Hindlimb muscle (tissue), 1 donor: ENCODE results near the gene TAB3. TPM values are rescaled to one million over a fixed set of nuclear protein-coding genes. Genes with fewer than 3 reads are reported as not detected.
"Not testable (repeated sequence)": the region's sequence is repeated elsewhere in the genome, so short reads cannot be mapped to it uniquely, and the experiment has no call there.

Experiments
- DNase-seq: peaks from one replicate; pipeline ENCODE4 v3.0.0-alpha.2; 2013
- polyA plus RNA-seq: library from polyadenylated mRNA; unstranded; fragments of 120-200 nt; gene quantifications from one replicate; pipeline ENCODE4 v1.2.1, GENCODE V29; 2013; ENCODE audit not compliant: insufficient read length

TAB3 gene
- polyA plus RNA-seq, 1 donor, result 12.9 TPM

DNA sequence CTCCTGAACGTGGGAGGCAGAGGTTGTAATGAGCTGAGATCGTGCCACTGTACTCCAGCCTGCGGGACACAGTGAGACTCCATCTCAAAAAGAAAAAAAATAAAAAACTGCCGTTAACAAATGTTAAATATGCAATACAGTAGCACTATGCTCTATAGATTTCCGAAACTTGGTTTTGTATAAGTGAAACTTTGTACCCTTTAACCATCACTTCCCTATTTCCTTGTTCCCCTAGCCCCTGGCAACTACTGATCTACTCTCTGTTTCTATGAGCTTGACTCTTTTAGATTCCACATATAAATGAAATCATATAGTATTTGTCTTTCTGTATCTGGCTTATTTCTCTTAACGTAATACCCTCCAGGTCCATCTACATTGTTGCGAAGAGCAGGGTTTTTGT, 74.1 kb downstream of the TAB3 start:
- DNase-seq, result no peak

DNA sequence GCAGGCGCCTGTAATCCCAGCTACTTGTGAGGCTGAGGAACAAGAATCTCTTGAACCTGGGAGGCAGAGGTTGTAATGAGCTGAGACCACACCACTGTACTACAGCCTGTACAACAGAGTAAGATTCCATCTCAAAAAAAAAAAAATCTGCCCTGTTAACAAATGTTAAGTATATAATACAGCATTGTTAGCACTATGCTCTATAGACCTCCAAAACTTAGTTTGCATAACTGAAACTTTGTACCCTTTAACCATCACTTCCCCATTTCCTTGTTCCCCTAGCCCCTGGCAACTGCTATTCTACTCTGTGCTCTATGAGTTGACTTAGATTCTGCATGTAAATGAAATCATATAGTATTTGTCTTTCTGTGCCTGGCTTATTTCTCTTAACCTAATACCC, 76.7 kb downstream of the TAB3 start:
- DNase-seq, result no peak

DNA sequence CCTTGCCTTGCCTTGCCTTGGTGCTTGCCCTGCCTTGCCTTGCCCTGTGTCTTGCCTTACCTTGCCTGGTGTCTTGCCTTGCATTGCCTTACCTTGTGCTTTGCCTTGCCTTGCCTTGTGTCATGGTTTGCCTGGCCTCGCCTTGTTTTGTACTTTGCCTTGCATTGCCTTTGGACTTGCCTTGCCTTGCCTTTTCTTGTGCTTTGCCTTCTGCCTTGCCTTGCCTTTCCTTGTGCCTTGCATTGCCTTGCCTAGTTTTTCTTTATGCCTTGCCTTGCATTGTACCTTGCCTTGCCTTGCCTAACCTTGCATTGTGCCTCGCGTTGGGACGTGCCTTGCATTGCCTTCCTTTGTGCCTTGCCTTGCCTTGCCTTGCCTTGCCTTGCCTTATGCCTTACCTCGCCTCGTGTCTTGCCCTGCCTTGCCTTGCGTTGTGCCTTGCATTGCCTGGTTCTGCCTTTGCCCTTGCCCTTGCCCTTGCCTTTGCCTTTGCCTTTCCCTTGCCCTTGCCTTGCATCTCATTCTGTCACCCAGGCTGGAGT, 82.8 kb downstream of the TAB3 start:
- no peak for DNase-seq

DNA sequence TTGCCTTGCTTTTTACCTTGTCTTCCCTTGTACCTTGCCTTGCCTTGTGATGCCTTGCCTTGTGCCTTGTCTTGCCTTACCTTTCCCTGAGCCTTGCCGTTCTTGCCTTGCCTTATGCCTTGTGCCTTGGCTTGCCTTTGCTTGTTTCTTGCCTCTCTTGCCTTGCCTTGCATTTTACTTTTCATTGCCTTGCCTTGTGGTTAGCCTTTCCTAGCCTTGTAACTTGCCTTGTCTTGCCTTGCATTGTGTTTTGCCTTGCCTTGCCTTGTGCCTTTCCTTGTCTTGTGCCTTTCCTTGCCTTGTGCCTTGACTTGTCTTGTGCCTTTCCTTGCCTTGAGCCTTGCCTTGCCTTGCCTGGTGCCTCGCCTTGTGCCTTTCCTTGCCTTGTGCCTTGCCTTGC, 84.6 kb downstream of the TAB3 start:
- DNase-seq, result no peak

DNA sequence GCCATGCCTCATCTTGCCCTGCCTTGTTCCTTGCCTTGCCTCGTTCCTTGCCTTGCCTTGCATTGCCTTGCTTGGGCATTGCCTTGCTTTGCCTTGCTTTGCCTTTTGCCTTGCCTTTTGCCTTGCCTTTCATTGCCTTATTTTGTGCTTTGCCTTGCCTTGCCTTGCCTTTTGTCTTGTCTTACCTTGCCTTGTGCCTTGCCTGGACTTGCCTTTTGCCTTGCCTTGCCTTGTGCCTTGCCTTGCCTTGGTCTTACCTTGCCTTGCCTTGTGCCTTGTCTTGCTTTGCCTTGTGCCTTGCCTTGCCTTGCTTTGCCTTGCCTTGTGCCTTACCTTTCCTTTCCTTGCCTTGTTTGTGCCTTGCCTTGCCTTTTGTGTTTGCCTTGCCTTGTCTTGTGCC, 88.2 kb downstream of the TAB3 start:
- no peak for DNase-seq

DNA sequence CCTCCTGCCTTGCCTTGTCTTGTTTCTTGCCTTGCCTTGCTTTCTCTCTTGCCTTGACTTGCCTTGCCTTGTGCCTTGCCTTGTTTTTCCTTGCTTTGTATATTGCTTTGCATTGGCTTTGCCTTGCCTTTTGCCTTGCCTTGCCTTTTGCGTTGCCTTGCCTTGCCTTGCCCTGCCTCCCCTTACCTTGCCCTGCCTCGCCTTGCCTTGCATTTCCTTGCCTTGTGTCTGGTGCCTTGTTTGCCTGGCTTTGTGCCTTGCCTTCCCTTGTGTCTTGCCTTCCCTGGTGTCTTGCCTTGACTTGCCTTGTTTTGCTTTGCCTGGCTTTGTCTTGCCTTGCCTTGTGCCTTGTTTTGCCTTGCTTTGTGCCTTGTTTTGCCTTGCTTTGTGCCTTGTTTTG, 89.7 kb downstream of the TAB3 start:
- no peak for DNase-seq

DNA sequence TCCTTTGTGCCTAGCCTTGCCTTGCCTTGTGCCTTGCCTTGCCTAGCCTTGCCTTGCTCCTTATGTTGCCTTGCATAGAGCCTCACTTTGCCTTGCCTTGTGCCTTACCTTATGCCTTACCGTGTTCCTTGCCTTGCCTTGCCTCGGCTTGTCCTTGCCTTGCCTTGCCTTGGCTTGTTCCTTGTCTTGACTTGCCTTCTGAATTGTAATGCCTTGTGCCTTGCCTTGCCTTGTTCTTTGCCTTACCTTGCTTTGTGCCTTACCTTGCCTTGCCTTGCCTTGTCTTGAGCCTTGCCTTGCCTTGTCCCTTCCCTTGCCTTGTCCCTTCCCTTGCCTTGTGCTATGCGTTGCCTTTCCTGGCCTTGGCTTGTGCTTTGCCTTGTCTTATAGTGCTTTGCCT, 90.2 kb downstream of the TAB3 start:
- DNase-seq, result no peak

DNA sequence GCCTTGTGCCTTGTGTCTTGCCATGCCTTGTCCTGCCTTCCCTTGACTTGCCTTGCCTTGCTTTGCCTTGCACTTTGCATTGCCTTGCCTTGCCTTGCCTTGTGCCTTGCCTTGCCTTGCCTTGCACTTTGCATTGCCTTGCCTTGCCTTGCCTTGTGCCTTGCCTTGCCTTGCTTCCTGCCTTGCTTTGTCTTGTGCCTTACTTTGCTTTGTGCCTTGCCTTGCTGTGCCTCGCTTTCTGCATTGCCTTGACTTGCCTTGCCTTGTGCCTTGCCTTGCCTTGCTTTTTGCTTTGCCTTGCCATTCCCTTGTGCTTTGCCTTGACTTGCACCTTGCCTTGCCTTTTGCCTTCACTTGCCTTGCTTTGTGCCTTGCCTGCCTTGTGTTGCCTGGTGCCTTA, 91.8 kb downstream of the TAB3 start:
- not testable (repeated sequence) for DNase-seq

DNA sequence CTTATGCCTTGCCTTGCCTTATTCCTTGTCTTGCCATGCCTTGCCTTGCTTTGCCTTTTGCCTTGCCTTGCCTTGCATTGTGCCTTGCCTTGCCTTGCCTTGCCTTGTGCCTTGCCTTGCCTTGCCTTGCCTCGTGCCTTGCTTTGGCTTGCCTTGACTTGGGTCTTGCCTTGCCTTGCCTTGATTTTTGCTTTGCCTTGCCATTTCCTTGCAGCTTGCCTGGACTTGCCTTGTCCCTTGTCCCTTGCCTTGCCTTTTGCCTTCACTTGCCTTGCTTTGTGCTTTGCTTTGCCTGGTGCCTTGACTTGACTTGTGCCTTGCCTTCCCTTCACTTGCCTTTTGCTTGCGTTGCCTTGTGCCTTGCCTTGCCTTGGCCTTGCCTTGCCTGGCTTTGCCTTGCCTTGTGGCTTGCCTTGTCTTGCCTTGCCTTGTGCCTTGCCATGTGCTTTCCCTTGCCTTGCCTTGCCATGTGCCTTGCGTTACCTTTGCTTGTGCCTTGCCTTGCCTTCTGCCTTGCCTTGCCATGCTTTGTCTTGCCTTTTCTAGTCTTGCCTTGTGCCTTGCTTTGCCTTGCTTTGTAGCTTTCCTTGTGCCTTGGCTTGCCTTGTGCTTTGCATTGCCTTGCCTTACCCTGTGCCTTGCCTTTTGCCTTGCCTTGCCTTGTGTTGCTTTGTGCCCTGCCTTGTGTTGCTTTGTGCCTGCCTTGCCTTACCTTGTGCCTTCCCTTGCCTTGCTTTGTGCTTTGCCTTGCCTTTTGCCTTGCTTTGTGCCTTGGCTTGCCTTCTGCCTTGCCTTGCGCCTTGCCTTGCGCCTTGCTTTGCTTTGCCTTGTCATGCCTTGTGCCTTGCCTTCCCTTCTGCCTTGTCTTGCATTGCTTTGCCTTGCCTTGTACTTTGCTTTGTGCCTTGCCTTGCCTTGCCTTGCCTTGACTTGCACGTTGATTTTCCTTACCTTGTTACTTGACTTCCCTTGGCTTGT, 92.8 kb downstream of the TAB3 start:
- no peak for DNase-seq

DNA sequence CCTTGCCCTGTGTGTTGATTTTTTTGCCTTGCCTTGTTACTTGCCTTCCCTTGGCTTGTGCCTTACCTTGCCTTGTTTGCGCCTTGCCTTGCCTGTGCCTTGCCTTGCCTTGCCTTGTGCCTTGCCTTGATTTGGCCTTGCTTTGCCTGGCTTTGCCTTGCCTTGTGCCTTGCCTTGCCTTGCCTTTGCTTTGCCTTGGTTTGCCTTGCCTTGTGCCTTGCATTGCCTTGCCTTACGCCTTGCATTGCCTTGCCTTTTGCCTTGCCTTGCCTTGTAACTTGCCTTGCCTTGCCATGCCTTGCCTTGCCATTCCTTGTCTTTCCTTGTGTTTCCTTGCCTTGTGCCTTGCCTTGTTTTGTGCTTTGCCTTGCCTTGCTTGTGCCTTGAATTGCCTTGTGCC, 94.6 kb downstream of the TAB3 start:
- no peak for DNase-seq

DNA sequence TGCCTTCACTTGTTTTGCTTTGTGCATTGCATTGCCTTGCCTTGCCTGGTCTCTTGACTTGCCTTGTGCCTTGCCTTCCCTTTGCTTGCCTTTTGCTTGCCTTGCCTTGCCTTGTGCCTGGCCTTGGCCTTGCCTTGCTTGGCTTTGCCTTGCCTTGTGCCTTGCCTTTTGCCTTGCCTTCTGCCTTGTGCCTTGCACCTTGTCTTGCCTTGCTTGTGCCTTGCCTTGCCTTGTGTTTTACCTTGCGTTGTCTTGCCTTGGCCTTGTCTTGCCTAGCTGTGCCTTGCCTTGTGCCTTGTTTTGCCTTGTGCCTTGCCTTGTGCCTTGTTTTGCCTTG, 95.3 kb downstream of the TAB3 start:
- no peak for DNase-seq

DNA sequence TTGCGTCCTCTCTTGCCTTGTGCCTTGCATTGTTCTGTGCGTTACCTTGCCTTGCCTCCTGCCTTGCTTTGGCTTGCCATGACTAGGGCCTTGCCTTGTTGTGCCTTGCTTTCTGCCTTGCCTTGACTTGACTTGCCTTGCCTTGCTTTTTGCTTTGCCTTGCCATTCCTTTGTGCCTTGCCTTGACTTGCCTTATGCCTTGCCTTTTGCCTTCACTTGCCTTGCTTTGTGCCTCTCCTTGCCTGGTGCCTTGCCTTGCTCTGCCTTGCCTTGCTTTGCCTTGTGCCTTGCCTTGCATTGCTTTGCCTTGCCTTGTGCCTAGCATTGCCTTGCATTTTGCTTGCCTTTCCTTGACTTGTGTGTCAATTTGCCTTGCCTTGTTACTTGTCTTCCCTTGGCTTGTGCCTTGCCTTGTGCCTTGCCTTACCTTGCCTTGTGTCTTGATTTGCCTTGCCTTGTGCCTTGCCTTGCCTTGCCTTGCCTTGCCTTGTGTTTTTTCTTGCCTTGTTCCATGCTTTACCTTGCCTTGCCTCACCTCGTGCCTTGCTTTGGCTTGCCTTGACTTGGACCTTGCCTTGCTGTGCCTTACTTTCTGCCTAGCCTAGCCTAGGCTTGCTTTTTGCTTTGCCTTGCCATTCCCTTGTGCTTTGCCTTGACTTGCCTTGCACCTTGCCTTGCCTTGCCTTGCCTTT, 95.8 kb downstream of the TAB3 start:
- DNase-seq, result no peak

DNA sequence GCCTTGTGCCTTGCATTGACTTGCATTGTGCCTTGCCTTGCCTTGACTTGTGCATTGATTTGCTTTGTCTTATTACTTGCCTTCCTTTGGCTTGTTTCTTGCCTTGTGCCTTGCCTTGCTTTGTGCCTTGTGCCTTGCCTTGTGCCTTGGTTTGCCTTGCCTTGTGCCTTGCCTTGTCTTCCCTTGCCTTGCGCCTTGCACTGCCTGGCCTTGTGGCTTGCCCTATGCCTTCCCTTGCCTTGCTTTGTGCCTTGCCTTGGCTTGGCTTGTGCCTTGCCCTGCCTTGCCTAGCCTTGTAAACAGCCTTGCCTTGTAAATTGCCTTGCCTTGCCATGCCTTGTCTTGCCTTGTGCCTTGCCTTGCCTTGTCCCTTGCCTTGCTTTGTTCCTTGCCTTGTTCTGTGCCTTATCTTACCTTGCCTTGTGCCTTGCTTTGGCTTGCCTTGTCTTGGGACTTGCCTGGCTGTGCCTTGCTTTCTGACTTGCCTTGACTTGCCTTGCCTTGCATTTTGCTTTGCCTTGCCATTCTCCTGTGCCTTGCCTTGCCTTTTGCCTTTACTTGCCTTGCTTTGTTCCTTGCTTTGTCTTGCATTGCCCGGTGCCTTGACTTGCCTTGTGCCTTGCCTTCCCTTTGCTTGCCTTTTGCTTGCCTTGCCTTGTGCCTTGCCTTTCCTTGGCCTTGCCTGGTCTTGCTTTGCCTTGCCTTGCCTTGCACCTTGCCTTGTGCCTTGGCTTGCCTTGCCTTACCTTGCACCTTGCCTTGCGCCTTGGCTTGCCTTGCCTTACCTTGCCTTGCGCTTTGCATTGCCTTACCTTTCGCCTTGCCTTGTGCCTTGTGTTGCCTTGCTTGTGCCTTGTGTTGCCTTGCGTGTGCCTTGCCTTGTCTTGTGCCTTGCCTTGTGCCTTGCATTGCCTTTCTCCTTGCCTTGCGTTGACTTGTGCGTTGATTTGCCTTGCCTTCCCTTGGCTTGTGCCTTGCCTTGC, 97.5 kb downstream of the TAB3 start:
- no peak for DNase-seq

DNA sequence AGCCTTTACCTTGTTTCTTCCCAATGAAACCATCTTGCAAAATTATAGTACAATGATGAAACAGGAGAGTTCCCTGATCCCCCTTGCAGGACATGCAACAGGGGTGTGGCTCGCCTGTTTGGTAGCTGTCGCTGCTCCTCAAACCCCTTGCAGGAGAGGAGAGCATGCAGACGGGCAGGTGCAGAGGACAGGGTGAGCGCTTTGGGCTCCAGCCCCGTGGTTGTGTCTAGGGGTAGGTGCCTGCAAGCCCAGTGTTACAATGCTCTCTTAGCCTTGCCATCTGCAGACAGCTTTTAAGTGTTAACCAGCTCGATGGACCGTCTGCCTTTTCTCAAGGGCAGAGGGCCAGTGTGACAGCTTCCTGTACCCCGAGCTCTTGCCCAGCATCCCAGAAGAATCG, 102.0 kb downstream of the TAB3 start:
- DNase-seq, result no peak

DNA sequence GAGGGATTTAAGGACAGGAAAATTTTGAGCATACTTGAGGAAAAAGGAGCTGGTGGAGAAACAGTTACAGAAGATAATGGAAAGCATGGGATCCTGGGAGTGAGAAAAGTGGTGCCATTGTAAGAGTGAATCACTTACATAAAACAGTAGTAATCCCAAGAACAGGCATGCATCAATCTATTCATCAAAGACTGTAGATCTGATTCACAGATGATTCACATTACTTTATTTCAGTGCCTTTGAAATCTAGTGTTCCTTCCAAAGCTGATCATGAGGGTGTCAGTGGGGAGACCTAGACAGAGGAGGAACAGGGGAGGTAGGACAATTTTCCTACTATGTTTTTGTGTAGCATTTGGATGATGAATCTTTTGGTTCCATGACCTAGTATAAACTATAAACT, 102.7 kb downstream of the TAB3 start:
- no peak for DNase-seq

DNA sequence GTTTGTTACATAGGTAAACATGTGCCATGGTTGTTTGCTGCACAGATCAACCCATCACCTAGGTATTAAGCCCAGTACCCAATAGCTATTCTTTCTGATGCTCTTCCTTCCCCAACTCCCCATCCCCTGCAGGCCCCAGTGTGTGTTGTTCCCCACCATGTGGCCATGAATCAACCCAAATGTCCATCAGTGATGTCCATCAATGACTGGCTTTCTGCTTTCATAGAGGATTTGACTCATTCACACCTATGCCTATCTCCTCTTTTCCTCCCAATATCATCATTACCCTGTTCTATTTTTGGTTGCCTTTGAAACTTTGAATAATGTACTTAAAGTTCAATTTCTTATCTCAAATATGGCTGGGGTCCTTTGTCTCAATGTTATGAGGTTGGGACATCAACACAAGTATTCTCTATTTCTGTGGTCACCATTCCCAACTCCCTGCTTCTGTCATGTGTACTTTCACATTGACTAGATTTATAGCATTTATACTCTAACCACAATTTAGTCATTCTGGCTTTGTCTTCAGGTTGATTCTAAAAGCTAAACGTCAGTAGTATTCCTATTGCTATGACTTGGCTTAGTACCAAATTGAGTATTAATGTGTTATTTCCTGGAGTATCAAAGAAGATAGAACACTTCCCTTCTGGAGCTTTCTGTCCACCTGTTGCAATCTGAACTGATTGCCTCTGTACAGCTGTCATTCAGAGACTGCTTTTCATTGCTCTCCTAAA, 107.2 kb downstream of the TAB3 start:
- DNase-seq, result no peak

DNA sequence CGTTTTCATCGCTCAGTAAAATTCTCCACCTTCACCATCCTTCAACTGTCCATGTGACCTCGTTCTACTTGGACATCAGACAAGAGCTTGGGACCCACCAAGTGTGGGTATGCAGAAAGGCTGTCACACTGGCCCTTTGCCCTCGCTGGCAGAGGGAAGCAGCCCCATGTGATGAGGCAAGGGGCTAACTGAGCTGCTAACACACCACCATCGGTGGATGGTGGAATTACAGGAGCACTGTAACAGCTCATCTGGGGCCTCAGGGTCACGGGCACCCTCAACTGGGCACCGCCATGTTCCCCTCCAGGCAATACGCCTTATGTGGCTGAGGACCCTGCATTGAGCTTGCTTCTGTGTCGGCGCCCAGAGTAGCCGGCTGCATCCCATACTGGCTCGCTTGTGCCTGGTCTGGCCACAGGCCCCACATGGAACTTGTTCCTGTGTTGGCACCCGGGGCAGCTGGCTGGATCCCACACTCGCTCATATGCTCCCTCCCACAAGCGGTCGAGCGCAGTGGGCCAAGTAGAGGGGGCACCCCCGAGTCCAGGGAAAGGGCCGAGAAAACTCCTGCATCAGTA, 109.5 kb downstream of the TAB3 start:
- no peak for DNase-seq

DNA sequence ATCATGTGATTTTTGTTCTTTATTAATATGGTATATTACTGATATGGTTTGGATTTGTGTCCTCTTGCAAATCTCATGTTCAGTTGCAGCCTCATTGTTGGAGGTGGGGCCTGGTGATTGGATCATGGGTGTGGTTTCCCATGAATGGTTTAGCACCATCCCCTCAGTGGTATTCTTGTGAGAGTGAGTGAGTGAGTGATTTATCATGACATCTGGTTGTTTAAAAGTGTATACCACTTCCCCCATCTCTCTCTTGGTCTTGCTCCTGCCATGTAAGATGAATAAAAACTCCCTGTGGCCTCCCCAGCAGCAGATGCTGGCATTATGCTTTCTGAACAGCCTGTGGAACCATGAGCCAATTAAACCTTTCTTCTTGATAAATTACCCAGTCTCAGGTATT, 111.5 kb downstream of the TAB3 start:
- DNase-seq, result no peak
